LNCAP (cell line): ENCODE measurements around the gene NPBWR2.

Experiments
- TF ChIP-seq, protein P1 (sequence below): fragments of 450-650 bp; IDR thresholded peaks from 2 replicates; pipeline ENCODE4 v1.5.1; 2017; ENCODE audit warnings: mild to moderate bottlenecking

The NPBWR2 gene

DNA sequence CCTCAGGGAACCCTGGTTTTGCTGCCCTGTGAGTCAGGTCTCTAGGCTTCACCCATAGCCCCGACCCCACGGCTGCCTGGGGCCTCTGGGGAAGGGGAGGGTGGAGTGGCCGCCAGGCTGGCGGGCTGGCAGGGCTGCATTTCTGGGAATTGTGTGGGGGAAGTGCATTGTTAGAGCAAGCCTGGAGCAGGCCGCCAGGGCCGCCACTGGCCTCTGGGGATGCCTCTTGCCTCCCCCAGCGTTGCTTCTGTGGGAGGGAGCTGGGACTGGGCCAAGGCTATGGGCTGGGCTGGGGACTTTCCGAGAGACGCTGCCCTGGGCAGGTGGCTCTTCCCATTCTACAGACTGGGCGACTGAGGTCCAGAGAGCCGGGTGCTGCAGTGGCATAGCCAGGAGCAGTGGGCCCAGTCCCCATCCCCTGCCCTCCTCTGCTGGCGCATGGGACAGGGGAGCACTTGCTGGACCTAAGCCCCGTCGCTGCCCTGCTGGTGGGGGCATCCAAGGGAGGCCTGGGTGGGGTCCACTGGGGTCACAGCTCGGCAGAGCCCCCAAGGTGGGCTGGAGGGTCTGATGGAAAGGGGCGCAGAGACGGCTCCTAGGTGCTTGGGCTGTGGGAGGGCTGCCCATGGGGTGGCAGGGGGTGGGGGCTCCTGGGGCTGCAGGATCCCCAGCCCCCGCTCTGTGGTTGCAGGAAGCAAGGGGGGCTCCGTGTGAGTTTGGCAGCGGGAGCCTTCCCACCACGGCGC, 51.3 kb downstream of the NPBWR2 start:
- TF ChIP-seq, protein P1, sequence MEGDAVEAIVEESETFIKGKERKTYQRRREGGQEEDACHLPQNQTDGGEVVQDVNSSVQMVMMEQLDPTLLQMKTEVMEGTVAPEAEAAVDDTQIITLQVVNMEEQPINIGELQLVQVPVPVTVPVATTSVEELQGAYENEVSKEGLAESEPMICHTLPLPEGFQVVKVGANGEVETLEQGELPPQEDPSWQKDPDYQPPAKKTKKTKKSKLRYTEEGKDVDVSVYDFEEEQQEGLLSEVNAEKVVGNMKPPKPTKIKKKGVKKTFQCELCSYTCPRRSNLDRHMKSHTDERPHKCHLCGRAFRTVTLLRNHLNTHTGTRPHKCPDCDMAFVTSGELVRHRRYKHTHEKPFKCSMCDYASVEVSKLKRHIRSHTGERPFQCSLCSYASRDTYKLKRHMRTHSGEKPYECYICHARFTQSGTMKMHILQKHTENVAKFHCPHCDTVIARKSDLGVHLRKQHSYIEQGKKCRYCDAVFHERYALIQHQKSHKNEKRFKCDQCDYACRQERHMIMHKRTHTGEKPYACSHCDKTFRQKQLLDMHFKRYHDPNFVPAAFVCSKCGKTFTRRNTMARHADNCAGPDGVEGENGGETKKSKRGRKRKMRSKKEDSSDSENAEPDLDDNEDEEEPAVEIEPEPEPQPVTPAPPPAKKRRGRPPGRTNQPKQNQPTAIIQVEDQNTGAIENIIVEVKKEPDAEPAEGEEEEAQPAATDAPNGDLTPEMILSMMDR, result no peak

DNA sequence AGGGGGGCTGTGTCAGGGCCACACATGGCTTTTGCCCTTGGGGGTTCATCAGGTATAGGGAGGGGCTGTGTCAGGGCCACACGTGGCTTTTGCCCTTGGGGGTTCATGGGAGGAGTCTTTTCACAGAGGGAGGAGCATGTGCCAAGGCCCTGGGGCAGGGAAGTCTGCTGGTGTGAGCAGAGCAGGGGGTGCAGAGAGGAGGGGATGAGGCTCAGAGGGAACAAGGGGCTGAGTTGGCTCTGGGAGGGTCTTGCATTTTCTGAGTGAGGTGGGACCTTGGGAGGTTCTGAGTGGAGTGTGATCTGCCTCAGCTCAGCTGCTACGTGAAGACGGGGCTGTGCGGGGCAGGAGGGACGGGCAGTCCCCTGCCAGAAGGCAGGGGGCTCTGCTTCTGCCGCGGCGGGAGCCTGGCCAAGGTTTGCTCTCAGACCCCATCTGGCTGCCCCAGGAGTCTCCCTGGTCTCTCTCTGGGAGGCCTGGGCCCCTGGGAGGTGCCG, 51.9 kb downstream of the NPBWR2 start:
- TF ChIP-seq, protein P1, result no peak

DNA sequence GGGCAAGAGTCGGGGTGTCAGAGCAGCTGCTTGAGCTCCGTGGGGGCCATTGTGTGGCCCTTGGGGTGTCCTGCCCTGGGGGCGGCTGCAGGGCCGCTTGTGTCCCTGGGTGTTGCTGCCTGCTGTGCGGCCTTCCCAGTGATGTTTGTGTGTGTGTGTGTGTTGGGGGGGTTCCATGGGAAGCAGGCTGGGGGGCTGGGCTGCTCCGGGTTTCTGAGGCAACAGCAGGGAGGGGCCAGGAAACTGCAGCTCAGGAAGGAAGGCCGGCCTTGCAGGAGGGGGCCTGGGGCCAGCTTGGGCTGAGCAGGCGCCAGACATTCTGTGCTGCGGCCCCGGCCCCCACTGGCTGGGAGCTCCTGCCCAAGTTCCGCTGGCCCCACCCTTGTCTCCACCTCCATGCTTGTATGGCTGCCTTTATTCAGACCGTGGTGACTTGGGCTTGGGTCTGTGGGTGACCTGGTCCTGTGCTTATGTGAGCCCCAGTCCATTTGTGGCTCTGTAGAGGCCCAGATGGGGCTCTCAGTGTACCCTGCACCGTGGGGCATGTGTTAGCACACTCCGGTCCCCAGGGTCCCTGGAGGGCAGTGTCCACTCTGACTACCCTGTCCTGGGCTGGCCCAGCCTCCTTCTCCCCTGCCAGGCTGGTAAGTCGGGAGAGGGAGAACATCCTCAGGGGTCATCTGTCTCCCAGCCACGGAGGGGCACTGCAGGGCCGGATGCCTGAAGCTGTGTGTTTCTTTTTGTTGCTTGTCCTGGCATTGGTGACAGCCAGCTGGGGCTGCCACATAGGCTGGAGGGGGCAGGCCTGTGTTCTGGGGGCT, 53.3 kb downstream of the NPBWR2 start:
- TF ChIP-seq, protein P1, result no peak
